ENCODE measurements around the gene NLGN1.

DNA sequence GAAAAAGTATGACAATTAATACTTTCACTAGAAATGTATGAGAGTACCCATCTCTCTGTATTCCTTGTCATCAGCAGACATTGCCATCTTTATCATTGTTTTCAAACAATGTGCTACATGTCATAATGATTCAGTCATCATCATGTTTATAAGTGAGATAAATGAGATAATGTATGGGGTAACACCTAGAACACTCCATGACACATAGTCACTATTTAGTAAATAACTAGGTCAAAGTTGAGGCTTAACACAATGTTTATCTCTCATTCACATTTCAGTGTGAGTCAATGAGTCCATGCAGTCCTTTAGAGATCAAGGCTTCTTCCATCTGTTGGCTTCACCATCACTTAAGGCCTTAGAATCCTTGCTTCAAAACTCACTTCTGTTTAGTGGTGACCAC lies 70.0 kb downstream of the NLGN1 start:
- TF ChIP-seq POLR2A (IDR thresholded peaks at IDR 0.05; ENCODE audit: extremely low read depth, insufficient read length) (no peak), CTCF (IDR thresholded peaks at IDR 0.05; ENCODE audit: low read depth, low read length) (no peak), MYC (IDR thresholded peaks at IDR 0.05; ENCODE audit: low read depth, low read length) (no peak)
- TF ChIP-seq, protein P1, sequence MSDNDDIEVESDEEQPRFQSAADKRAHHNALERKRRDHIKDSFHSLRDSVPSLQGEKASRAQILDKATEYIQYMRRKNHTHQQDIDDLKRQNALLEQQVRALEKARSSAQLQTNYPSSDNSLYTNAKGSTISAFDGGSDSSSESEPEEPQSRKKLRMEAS (IDR thresholded peaks at IDR 0.05; ENCODE audit: low read depth, low read length), result no peak

All from NB4 (cell line).